Thyroid gland (tissue), 4 donors: Measurements from ENCODE around the gene PLD3.

ENCODE experiments used
- CTCF ChIP-seq, 6 experiments: fragments of 200-600 bp in 3 of 6; fragments of 450-650 bp in 3 of 6; sonication (generic) in 3 of 6; IDR thresholded peaks; one replicate each; pipeline ENCODE4 v1.5.1; 2016 to 2019; ENCODE audit warnings: antibody characterized with exemption in 6 of 6, mild to moderate bottlenecking in 2 of 6, inconsistent platforms in 1 of 6, moderate library complexity in 1 of 6
- POLR2A ChIP-seq, 2 donors: fragments of 450-650 bp; IDR thresholded peaks; one replicate each; pipeline ENCODE4 v1.6.1; 2017; ENCODE audit warnings: antibody characterized with exemption in 2 of 2, mild to moderate bottlenecking in 2 of 2, moderate library complexity in 1 of 2

GRCh38 chr19:40331052-40331451 is 17.4 kb upstream of the PLD3 start:
- TF ChIP-seq CTCF (IDR thresholded peaks at IDR 0.05) (no peak), POLR2A (IDR thresholded peaks at IDR 0.05) (no peak)
